Liver (tissue), 9 donors: ENCODE measurements around the gene FGFBP1. TPM values are rescaled to one million over a fixed set of nuclear protein-coding genes. Genes with fewer than 3 reads are reported as not detected.

ENCODE experiments used
- DNase-seq: peaks from one replicate; pipeline ENCODE4 v3.0.0-alpha.2; 2017; ENCODE audit warnings: low spot score
- H3K27ac ChIP-seq, 2 donors: one replicate each; pipeline ENCODE4 v1.7.0; 2013; ENCODE audit warnings: inconsistent platforms in 2 of 2, low read length in 2 of 2, control low read depth in 1 of 2, low read depth in 1 of 2, mild to moderate bottlenecking in 1 of 2
- H3K27me3 ChIP-seq, 4 donors: one replicate each; pipeline versions ENCODE4 v1.6.1 to v1.7.0; 2013; ENCODE audit warnings: low read length in 3 of 4, inconsistent platforms in 1 of 4, mild to moderate bottlenecking in 1 of 4, moderate library complexity in 1 of 4; ENCODE audit not compliant: control insufficient read depth in 4 of 4, insufficient read depth in 4 of 4
- H3K36me3 ChIP-seq, 4 donors: one replicate each; pipeline versions ENCODE4 v1.6.1 to v1.7.0; 2013; ENCODE audit warnings: low read length in 3 of 4, mild to moderate bottlenecking in 3 of 4, low read depth in 1 of 4, moderate library complexity in 1 of 4; ENCODE audit not compliant: control insufficient read depth in 4 of 4, insufficient read depth in 3 of 4
- H3K4me1 ChIP-seq, 4 donors: one replicate each; pipeline versions ENCODE4 v1.6.1 to v1.7.0; 2013; ENCODE audit warnings: low read length in 3 of 4, mild to moderate bottlenecking in 3 of 4, moderate library complexity in 1 of 4; ENCODE audit not compliant: control insufficient read depth in 4 of 4, insufficient read depth in 4 of 4
- H3K4me3 ChIP-seq, 3 donors: one replicate each; pipeline versions ENCODE4 v1.6.1 to v1.7.0; 2013; ENCODE audit warnings: low read length in 3 of 3, control low read depth in 1 of 3, low read depth in 1 of 3, mild to moderate bottlenecking in 1 of 3
- H3K9ac ChIP-seq, 2 donors: one replicate each; pipeline ENCODE4 v1.7.0; 2013; ENCODE audit warnings: low read length in 2 of 2, mild to moderate bottlenecking in 2 of 2, moderate library complexity in 2 of 2, control low read depth in 1 of 2, low read depth in 1 of 2
- H3K9me3 ChIP-seq, 4 donors: one replicate each; pipeline versions ENCODE4 v1.6.1 to v1.7.0; 2013; ENCODE audit warnings: low read length in 3 of 4; ENCODE audit not compliant: control insufficient read depth in 4 of 4
- ATF3 ChIP-seq: IDR thresholded peaks from 2 replicates; pipeline ENCODE4 v1.6.1; 2016; ENCODE audit warnings: antibody characterized with exemption
- CTCF ChIP-seq: fragments of 150-350 bp; IDR thresholded peaks from 2 replicates; pipeline ENCODE4 v1.5.1; 2017; ENCODE audit warnings: improper control_type of control experiment, low read depth, low read length; ENCODE audit not compliant: missing input control
- EGR1 ChIP-seq, 2 donors: IDR thresholded peaks; 2 replicates each; pipeline ENCODE4 v1.6.1; 2016 to 2018; ENCODE audit warnings: antibody characterized with exemption in 2 of 2, low read depth in 2 of 2
- FOXA1 ChIP-seq: IDR thresholded peaks from 2 replicates; pipeline ENCODE4 v1.6.1; 2016; ENCODE audit warnings: antibody characterized with exemption
- GABPA ChIP-seq, 2 donors: IDR thresholded peaks in 1 of 2; conservative IDR thresholded peaks in 1 of 2; 2 replicates each; pipeline ENCODE4 v1.6.1; 2016; ENCODE audit warnings: antibody characterized with exemption in 2 of 2, mild to moderate bottlenecking in 1 of 2, moderate library complexity in 1 of 2
- HNF4A ChIP-seq, 2 donors: conservative IDR thresholded peaks; 2 replicates each; pipeline ENCODE4 v1.6.1; 2016; ENCODE audit warnings: antibody characterized with exemption in 2 of 2, mild to moderate bottlenecking in 2 of 2
- HNF4G ChIP-seq: IDR thresholded peaks from 2 replicates; pipeline ENCODE4 v1.6.1; 2016; ENCODE audit warnings: antibody characterized with exemption
- JUND ChIP-seq, 2 donors: IDR thresholded peaks; 2 replicates each; pipeline ENCODE4 v1.6.1; 2016; ENCODE audit warnings: antibody characterized with exemption in 2 of 2
- MAX ChIP-seq: IDR thresholded peaks from 2 replicates; pipeline ENCODE4 v1.6.1; 2016; ENCODE audit warnings: antibody characterized with exemption
- NR2F2 ChIP-seq: IDR thresholded peaks from 2 replicates; pipeline ENCODE4 v1.6.1; 2016; ENCODE audit warnings: antibody characterized with exemption
- RAD21 ChIP-seq, 2 donors: IDR thresholded peaks; 2 replicates each; pipeline ENCODE4 v1.6.1; 2016; ENCODE audit warnings: antibody characterized with exemption in 2 of 2, mild to moderate bottlenecking in 2 of 2
- REST ChIP-seq: IDR thresholded peaks from 2 replicates; pipeline ENCODE4 v1.6.1; 2016; ENCODE audit warnings: antibody characterized with exemption, mild to moderate bottlenecking
- RXRA ChIP-seq, 2 donors: IDR thresholded peaks; 2 replicates each; pipeline ENCODE4 v1.6.1; 2017 to 2018; ENCODE audit warnings: antibody characterized with exemption in 2 of 2, mild to moderate bottlenecking in 1 of 2
- SP1 ChIP-seq: IDR thresholded peaks from 2 replicates; pipeline ENCODE4 v1.6.1; 2018; ENCODE audit warnings: antibody characterized with exemption, mild to moderate bottlenecking
- TAF1 ChIP-seq: conservative IDR thresholded peaks from 2 replicates; pipeline ENCODE4 v1.6.1; 2016; ENCODE audit warnings: antibody characterized with exemption, mild to moderate bottlenecking
- YY1 ChIP-seq: IDR thresholded peaks from 2 replicates; pipeline ENCODE4 v1.6.1; 2016; ENCODE audit warnings: antibody characterized with exemption, mild to moderate bottlenecking
- ZBTB33 ChIP-seq: IDR thresholded peaks from 2 replicates; pipeline ENCODE4 v1.6.1; 2016; ENCODE audit warnings: antibody characterized with exemption
- whole genome bisulfite sequencing: extraction: QIAGEN DNeasy Blood & Tissue Kit; methylation state at CpG from one replicate; pipeline ENCODE4 v1.1.7; 2013; 5-methylcytosine and 5-hydroxymethylcytosine counted together
- polyA plus RNA-seq, 2 donors: library from polyadenylated mRNA; stranded (reverse) in 1 of 2; unstranded in 1 of 2; fragments of 200-250 nt in 1 of 2; fragments of >200 nt in 1 of 2; fragmentation: Nextera tagmentation in 1 of 2; extraction: Ambion mirVana in 1 of 2; gene quantifications; one replicate each; pipeline versions ENCODE4 v1.2.1 to v1.2.3, GENCODE V29; 2013 to 2015
- total RNA-seq, 2 donors: library from RNA; depleted of rRNA; stranded (reverse); fragments of >200 nt; gene quantifications; one replicate each; pipeline ENCODE4 v1.2.3, GENCODE V29; 2014
- donor health status: healthy.
- donor health status: healthy.
- donor health status: healthy.
- donor health status: healthy.
- donor health status: healthy.

The FGFBP1 gene
- total and polyA plus RNA-seq, 4 donors: not detected

- Histone ChIP-seq H3K27ac (no peak overlapping the region), H3K4me3 (no peak overlapping the region), H3K4me1 (no peaks in the 10 kb centered on the region), H3K9ac (no peak overlapping the region), H3K27me3 (peaks cover 0 to 8% (median 0%) of the 10 kb centered on the region in 4 donors), H3K9me3 (no peaks in the 10 kb centered on the region), H3K36me3 (no peaks in the 10 kb centered on the region)
- WGBS: 82% methylated on average over 2 of the region's 2 CpGs
- no peak for TF ChIP-seq FOXA1
- no peak for TF ChIP-seq YY1
- TF ChIP-seq EGR1 (IDR thresholded peaks at IDR 0.05; ENCODE audit: low read depth in 2 of 2): no peak
- TF ChIP-seq MAX: no peak
- TF ChIP-seq HNF4G: no peak
- no peak for TF ChIP-seq ATF3
- no peak for TF ChIP-seq RXRA (IDR thresholded peaks at IDR 0.05)
- no peak for TF ChIP-seq CTCF
- TF ChIP-seq REST: no peak
- no peak for TF ChIP-seq JUND (IDR thresholded peaks at IDR 0.05)
- no peak for TF ChIP-seq SP1
- no peak for TF ChIP-seq GABPA (IDR thresholded peaks at IDR 0.05 in 1 of 2, conservative IDR thresholded peaks at IDR 0.05 in 1 of 2)
- TF ChIP-seq HNF4A (conservative IDR thresholded peaks at IDR 0.05): no peak
- no peak for TF ChIP-seq ZBTB33
- no peak for TF ChIP-seq TAF1
- DNase-seq: no peak
These were observed 23.8 kb downstream of the FGFBP1 start for GRCh38 chr4:15914736-15915135.

GRCh38 chr4:15914291-15914690 lies 24.2 kb downstream of the FGFBP1 start:
- no peak overlapping the region for H3K4me3 ChIP-seq
- no peak for TF ChIP-seq HNF4G
- TF ChIP-seq GABPA (IDR thresholded peaks at IDR 0.05 in 1 of 2, conservative IDR thresholded peaks at IDR 0.05 in 1 of 2): no peak
- TF ChIP-seq RAD21 (IDR thresholded peaks at IDR 0.05): no peak
- no peak for TF ChIP-seq YY1
- no peak for TF ChIP-seq MAX
- TF ChIP-seq ATF3: no peak
- TF ChIP-seq NR2F2: no peak
- TF ChIP-seq JUND (IDR thresholded peaks at IDR 0.05): no peak
- TF ChIP-seq RXRA (IDR thresholded peaks at IDR 0.05): no peak
- peaks cover 0 to 8% (median 0%) of the 10 kb centered on the region in 4 donors for H3K27me3 ChIP-seq
- H3K9ac ChIP-seq: no peak overlapping the region
- WGBS: 93% methylated on average over 4 of the region's 4 CpGs
- no peaks in the 10 kb centered on the region for H3K36me3 ChIP-seq
- no peaks in the 10 kb centered on the region for H3K4me1 ChIP-seq
- no peak for DNase-seq
- no peak overlapping the region for H3K27ac ChIP-seq
- no peaks in the 10 kb centered on the region for H3K9me3 ChIP-seq
